Mucosa of descending colon (tissue), 3 donors: ENCODE results near the gene SERTM2. TPM values are rescaled to one million over a fixed set of nuclear protein-coding genes. Genes with fewer than 3 reads are reported as not detected.
A peak's percentile ranks its signal among the peaks of the same experiment; 100 is the strongest.

Experiments used
- ATAC-seq: fragments of 200-7000 bp; cut with Tn5 transposase; one replicate; pipeline ENCODE4 v1.9.1; 2020; ENCODE audit warnings: mild to moderate bottlenecking, moderate library complexity
- DNase-seq, 3 donors: peaks; one replicate each; pipeline ENCODE4 v3.0.0-alpha.2; 2020
- H3K36me3 ChIP-seq: fragments of 200-600 bp; one replicate; pipeline ENCODE4 v1.8.0; 2021; ENCODE audit warnings: low read depth, mild to moderate bottlenecking
- H3K4me1 ChIP-seq: fragments of 200-600 bp; one replicate; pipeline ENCODE4 v1.8.0; 2021; ENCODE audit warnings: low read depth, mild to moderate bottlenecking
- H3K4me3 ChIP-seq: fragments of 200-600 bp; one replicate; pipeline ENCODE4 v1.8.0; 2021; ENCODE audit warnings: mild to moderate bottlenecking
- H3K9me3 ChIP-seq: fragments of 200-600 bp; one replicate; pipeline ENCODE4 v1.8.0; 2021; ENCODE audit warnings: mild to moderate bottlenecking
- CTCF ChIP-seq: fragments of 200-600 bp; IDR thresholded peaks from one replicate; pipeline ENCODE4 v1.8.0; 2022; ENCODE audit warnings: antibody characterized with exemption, mild to moderate bottlenecking
- intact Hi-C, 2 donors: fragments of 100-400 bp; cut with DNase I in 1 of 2; cut with micrococcal nuclease in 1 of 2; formaldehyde crosslinking; loops; one replicate each; pipeline versions ENCODE4 v1.11.0 to v1.11.1; 2022; cut with DNase I, micrococcal nuclease
- total RNA-seq, 3 donors: library from RNA; stranded (reverse); fragmentation: NEBNext Ultra II Directional in 2 of 3; extraction: Animal tissue kit (Norgen Biotek cat#: 25700) in 2 of 3; gene quantifications; one replicate each; pipeline versions ENCODE4 v1.2.1 to v1.2.4, GENCODE V29; 2021 to 2023
- donor health status: DM: no; HTN: no; CAD: no; lungs with moderate emphysema.
- donor health status: DM: no; HTN: no; CAD: no.
- donor health status: DM: no; HTN: yes; CAD: no.

The SERTM2 gene
- total RNA-seq, 3 donors from 2014 or later = 0.07 to 0.66 TPM; not detected in 1

GRCh38 chrX:111560801-111561200 is 49.4 kb downstream of the SERTM2 start:
- H3K9me3 ChIP-seq = no peaks in the 10 kb centered on the region
- no peaks in the 10 kb centered on the region for H3K4me1 ChIP-seq
- DNase-seq (no peak), ATAC-seq (no peak)
- H3K36me3 ChIP-seq = no peaks in the 10 kb centered on the region
- intact Hi-C loops = no loop called here
- no peak for TF ChIP-seq CTCF
- H3K4me3 ChIP-seq = no peak overlapping the region

- Histone ChIP-seq H3K4me3 (no peak overlapping the region), H3K36me3 (no peaks in the 10 kb centered on the region), H3K9me3 (no peaks in the 10 kb centered on the region), H3K4me1 (no peaks in the 10 kb centered on the region)
- DNase-seq (no peak), ATAC-seq (no peak)
- intact Hi-C loops = no loop called here
- no peak for TF ChIP-seq CTCF
Observed at GRCh38 chrX:111561851-111562250, 50.4 kb downstream of the SERTM2 start.

GRCh38 chrX:111567542-111568255 is 56.3 kb downstream of the SERTM2 start:
- no peak for ATAC-seq
- no peaks in the 10 kb centered on the region for H3K4me1 ChIP-seq
- H3K9me3 ChIP-seq = no peaks in the 10 kb centered on the region
- no peaks in the 10 kb centered on the region for H3K36me3 ChIP-seq
- DNase-seq = peak in 1 of 3 donors; percentile 5
- intact Hi-C loops = no loop called here
- H3K4me3 ChIP-seq = no peak overlapping the region
- no peak for TF ChIP-seq CTCF

- H3K4me1 ChIP-seq = no peaks in the 10 kb centered on the region
- ATAC-seq (no peak), DNase-seq (peak in 1 of 3 donors; percentile 1)
- intact Hi-C loops = no loop called here
- H3K4me3 ChIP-seq = no peak overlapping the region
- TF ChIP-seq CTCF = no peak
- no peaks in the 10 kb centered on the region for H3K9me3 ChIP-seq
- no peaks in the 10 kb centered on the region for H3K36me3 ChIP-seq
Observed at GRCh38 chrX:111568354-111568753, 56.9 kb downstream of the SERTM2 start.

- H3K4me1 ChIP-seq = no peaks in the 10 kb centered on the region
- H3K4me3 ChIP-seq = no peak overlapping the region
- TF ChIP-seq CTCF = no peak
- H3K36me3 ChIP-seq = no peaks in the 10 kb centered on the region
- no peak for DNase-seq
- no peaks in the 10 kb centered on the region for H3K9me3 ChIP-seq
- ATAC-seq = no peak
- intact Hi-C loops = no loop called here
Observed at GRCh38 chrX:111568817-111569216, 57.4 kb downstream of the SERTM2 start.

Other genes with a start within 250 kb of the SERTM2 start
- gene CAPN6, start 241.2 kb upstream of the SERTM2 start, total RNA-seq = 1 to 10 TPM in 2 of 3 donors, under 1 TPM in 1; 0.75 to 4.9 (median 1.7) TPM
- under 1 TPM in 1 of 3 donors, not detected in 2; 0.22 TPM for gene DCX, start 99.5 kb upstream of the SERTM2 start, total RNA-seq
- gene ALG13, start 169.5 kb downstream of the SERTM2 start, total RNA-seq = 10 to 100 TPM; 33.9 to 49.6 (median 41.6) TPM